ENCODE results near the gene SLC30A7. TPM values are rescaled to one million over a fixed set of nuclear protein-coding genes. Genes with fewer than 3 reads are reported as not detected.

SLC30A7 gene
- total and polyA plus RNA-seq, 2 of the 13 experiments (the other 11 are each of a cell fraction or from before 2014, with no cell fraction given), result 8.3 to 40.8 TPM

- Histone ChIP-seq H3K36me3 (replicated peaks in 1 of 2; ENCODE audit: control insufficient read depth in 1 of 2, insufficient read depth in 2 of 2, low read length in 2 of 2) (peaks cover 0 to 11% of the 10 kb centered on the region in 2 experiments; a peak in 1 of 5 replicates), H3K4me1 (ENCODE audit: insufficient read depth, low read length) (peaks cover 50% of the 10 kb centered on the region), H3K79me2 (ENCODE audit: insufficient read depth, low read length) (no peaks in the 10 kb centered on the region), H3K27me3 (ENCODE audit: control insufficient read depth in 1 of 2, insufficient read depth in 2 of 2, low read length in 2 of 2) (no peaks in the 10 kb centered on the region), H3K4me2 (ENCODE audit: low read depth, low read length) (no peak overlapping the region), H3K9me3 (ENCODE audit: low read length) (no peaks in the 10 kb centered on the region), H3K4me3 (replicated peaks in 1 of 3; ENCODE audit: insufficient read depth in 1 of 3, low read depth in 2 of 3, low read length in 3 of 3) (no peak overlapping the region), H4K20me1 (ENCODE audit: insufficient read depth, low read length) (peaks cover 6% of the 10 kb centered on the region; the same call in 1 of the 2 replicates), H3K9ac (ENCODE audit: insufficient read depth, low read depth, low read length) (no peak overlapping the region), H3K27ac (ENCODE audit: extremely low read length, insufficient read depth, low read length) (peak overlapping the region; percentile 34), H2AFZ (ENCODE audit: low read length) (no peak overlapping the region)
- WGBS (ENCODE audit: low lambda C conversion rate), result 0% methylated on average over 1 of the region's 1 CpG
- peak; percentile 99 for ATAC-seq
- CTCF ChIA-PET (ENCODE audit: low intra/inter-chr PET ratio, low total read pairs), result no interaction called here
- in situ Hi-C loops (cut with HindIII; ENCODE audit: extremely low pct_ligation_motif_present, low pct_unique_long_range_greater_than_20kb), result no loop called here
- POLR2A ChIA-PET, result interaction anchor here (1.1 to 1.2 kb wide), 2 partner anchors 22 to 87 kb away, joined by 3 to 4 read pairs; partner anchors contain the start of gene DPH5
- intact Hi-C loops (cut with micrococcal nuclease; ENCODE audit: unreplicated experiment), result loop anchor here (2.0 to 10.0 kb wide), 2 partner anchors 55 to 131 kb away; no protein-coding TSS in a partner anchor
- no TSS peak for BruUV-seq (replicated peaks)
- FAIRE-seq, result peak; percentile 89
- peak; percentile 96 for DNase-seq (ENCODE audit: low spot score)
- peak; percentile 78; the same call in 1 of the 2 replicates for TF ChIP-seq FOXO1 (CRISPR knock-in tag; IDR thresholded peaks at IDR 0.05)
- TF ChIP-seq ZNF614 (CRISPR knock-in tag; IDR thresholded peaks at IDR 0.05; ENCODE audit: borderline replicate concordance), result peak; percentile 81; the same call in 1 of the 2 replicates
- no peak for TF ChIP-seq ZBTB38 (CRISPR knock-in tag; IDR thresholded peaks at IDR 0.05)
- TF ChIP-seq, protein P1, sequence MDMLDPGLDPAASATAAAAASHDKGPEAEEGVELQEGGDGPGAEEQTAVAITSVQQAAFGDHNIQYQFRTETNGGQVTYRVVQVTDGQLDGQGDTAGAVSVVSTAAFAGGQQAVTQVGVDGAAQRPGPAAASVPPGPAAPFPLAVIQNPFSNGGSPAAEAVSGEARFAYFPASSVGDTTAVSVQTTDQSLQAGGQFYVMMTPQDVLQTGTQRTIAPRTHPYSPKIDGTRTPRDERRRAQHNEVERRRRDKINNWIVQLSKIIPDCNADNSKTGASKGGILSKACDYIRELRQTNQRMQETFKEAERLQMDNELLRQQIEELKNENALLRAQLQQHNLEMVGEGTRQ (IDR thresholded peaks at IDR 0.05; ENCODE audit: low read depth, low read length), result no peak
- TF ChIP-seq, protein P1 (CRISPR knock-in tag; IDR thresholded peaks at IDR 0.05; ENCODE audit: borderline replicate concordance), result no peak
- TF ChIP-seq, protein P2, sequence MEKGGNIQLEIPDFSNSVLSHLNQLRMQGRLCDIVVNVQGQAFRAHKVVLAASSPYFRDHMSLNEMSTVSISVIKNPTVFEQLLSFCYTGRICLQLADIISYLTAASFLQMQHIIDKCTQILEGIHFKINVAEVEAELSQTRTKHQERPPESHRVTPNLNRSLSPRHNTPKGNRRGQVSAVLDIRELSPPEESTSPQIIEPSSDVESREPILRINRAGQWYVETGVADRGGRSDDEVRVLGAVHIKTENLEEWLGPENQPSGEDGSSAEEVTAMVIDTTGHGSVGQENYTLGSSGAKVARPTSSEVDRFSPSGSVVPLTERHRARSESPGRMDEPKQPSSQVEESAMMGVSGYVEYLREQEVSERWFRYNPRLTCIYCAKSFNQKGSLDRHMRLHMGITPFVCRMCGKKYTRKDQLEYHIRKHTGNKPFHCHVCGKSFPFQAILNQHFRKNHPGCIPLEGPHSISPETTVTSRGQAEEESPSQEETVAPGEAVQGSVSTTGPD (CRISPR knock-in tag; IDR thresholded peaks at IDR 0.05), result peak; percentile 75
- TF ChIP-seq HNF4G (IDR thresholded peaks at IDR 0.05; ENCODE audit: borderline replicate concordance, low read depth, low read length), result peak; percentile 84; the same call in 1 of the 2 replicates
- no peak for TF ChIP-seq HNF4G (CRISPR knock-in tag; IDR thresholded peaks at IDR 0.05; ENCODE audit: borderline replicate concordance, low read depth)
- peak; percentile 64; the same call in 1 of the 2 replicates for TF ChIP-seq KDM6A (CRISPR knock-in tag; IDR thresholded peaks at IDR 0.05; ENCODE audit: low read depth)
- peak; percentile 92 for TF ChIP-seq BCL6 (CRISPR knock-in tag; IDR thresholded peaks at IDR 0.05)
- TF ChIP-seq FOSL2 (CRISPR knock-in tag; IDR thresholded peaks at IDR 0.05), result peak; percentile 39; the same call in 1 of the 2 replicates
- peak; percentile 91 for TF ChIP-seq NCOA2 (CRISPR knock-in tag; IDR thresholded peaks at IDR 0.05)
- no peak for TF ChIP-seq NONO (IDR thresholded peaks at IDR 0.05)
- TF ChIP-seq NONO (CRISPR knock-in tag; conservative IDR thresholded peaks at IDR 0.05), result peak; percentile 69
- 0 out of 2 replicates have a peak, but pooled peaks have one; percentile 49 for TF ChIP-seq ZNF792 (CRISPR knock-in tag; IDR thresholded peaks at IDR 0.05)
- no peak for TF ChIP-seq CHD2 (IDR thresholded peaks at IDR 0.05; ENCODE audit: low read depth, low read length)
- no peak for TF ChIP-seq STAT6 (CRISPR knock-in tag; IDR thresholded peaks at IDR 0.05; ENCODE audit: borderline replicate concordance)
- peak; percentile 95 for TF ChIP-seq HDAC2 (CRISPR knock-in tag; IDR thresholded peaks at IDR 0.05)
- TF ChIP-seq ZNF350 (CRISPR knock-in tag; IDR thresholded peaks at IDR 0.05; ENCODE audit: borderline replicate concordance, low read depth), result no peak
These were observed 108.2 kb downstream of the SLC30A7 start for GRCh38 chr1:101004061-101004460.
